WI38 (cell line): ENCODE measurements around the gene PRKAR1B.

Source experiments
- H3K4me3 ChIP-seq: 2 replicates; pipeline ENCODE4 v1.5.1; 2011; ENCODE audit warnings: low read depth, mild to moderate bottlenecking, control low read depth, low read length
- CTCF ChIP-seq: IDR thresholded peaks from 2 replicates; pipeline ENCODE4 v1.5.1; 2012; ENCODE audit warnings: low read depth, mild to moderate bottlenecking, control low read depth, low read length

PRKAR1B gene

DNA sequence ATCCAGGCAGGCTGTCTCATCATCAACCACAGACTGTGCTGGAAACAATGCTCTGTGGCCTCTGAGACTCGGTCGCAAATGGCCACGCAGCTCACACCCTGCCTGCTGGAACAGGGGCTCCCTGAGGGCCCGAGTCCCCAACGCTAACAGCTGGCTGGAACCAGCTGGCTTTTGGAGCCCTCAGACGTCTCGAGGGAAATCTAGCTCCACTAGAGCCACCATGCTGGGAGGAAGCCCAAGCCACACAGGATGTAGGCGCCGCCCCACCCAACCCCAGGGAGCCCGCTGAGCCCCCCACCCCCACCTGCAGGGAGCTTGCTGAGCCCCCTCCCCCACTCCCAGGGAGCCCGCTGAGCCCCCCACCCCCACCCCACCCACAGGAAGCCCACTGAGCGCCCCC, 186.1 kb downstream of the PRKAR1B start:
- no peak overlapping the region for H3K4me3 ChIP-seq
- TF ChIP-seq CTCF = no peak

DNA sequence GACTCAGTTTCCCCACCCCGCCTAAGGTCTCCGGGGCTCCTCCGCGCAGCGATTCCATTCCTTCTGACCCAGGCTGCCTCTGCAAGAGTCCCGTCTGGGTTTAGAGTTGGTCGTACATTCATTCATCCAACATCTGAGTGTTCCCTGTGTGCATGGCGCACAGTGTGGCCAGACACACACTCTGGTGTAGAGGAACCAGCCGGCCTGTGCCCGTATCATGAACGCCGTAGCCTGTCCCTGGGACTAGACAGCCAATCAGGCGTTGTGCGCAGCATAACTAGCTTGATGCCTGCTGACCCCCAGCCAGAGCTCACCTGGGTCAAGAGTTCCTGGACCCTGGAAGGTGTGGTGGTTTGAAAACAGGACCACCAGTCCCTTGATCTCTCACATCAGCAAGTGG, 186.5 kb downstream of the PRKAR1B start:
- no peak overlapping the region for H3K4me3 ChIP-seq
- TF ChIP-seq CTCF = no peak

GRCh38 chr7:539731-540411, 187.2 kb downstream of the PRKAR1B start:
- H3K4me3 ChIP-seq = no peak overlapping the region

DNA sequence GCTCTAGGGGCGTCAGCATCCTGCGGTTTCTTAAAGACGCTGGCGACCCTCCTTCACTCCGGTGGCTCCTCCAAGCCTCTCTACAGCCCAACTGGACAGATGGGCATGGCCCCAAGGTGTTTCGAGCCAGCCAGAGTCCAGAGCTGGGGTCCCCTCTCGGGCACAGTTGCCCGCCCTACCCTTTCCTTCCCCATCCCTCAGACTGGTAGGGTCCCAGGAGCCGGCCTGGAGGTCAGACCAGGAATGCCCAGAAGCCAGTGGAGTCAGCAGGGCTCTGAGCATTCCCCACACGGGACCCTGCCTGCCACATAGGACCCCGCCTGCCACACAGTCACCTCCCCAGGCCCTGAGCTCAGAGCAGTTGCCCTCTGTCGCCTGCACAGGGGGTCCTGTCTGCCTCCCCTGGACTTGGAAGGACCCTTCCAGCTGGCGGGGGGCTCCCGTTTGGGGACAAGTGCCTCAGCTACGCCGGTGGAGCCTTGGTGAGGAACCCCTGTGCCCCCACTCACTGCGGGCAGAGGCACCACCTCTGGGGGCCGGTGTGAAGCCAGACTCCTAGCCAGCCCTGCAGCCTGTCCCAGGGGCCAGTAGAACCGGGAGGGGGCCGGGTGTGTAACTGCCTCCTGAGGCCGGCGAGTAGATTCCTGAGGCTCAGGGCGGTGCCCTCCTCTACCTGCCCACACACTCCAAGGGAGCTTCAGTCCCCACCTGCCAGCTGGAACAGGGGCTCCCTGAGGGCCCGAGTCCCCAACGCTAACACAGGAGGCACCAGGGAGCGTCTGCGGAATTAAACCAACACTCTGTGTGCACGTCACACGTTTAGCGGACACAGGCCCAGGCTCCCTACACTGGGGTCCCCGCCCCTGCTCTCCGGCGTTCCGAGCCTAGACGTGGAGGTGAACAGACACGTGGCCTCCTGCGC, 188.1 kb downstream of the PRKAR1B start:
- no peak for TF ChIP-seq CTCF
- no peak overlapping the region for H3K4me3 ChIP-seq

More at GRCh38 chr7:539731-540411, 187.2 kb downstream of the PRKAR1B start:
- no peak for TF ChIP-seq CTCF

- no peak for TF ChIP-seq CTCF
- H3K4me3 ChIP-seq = no peak overlapping the region
Measured at GRCh38 chr7:537911-538634, 189.0 kb downstream of the PRKAR1B start.

DNA sequence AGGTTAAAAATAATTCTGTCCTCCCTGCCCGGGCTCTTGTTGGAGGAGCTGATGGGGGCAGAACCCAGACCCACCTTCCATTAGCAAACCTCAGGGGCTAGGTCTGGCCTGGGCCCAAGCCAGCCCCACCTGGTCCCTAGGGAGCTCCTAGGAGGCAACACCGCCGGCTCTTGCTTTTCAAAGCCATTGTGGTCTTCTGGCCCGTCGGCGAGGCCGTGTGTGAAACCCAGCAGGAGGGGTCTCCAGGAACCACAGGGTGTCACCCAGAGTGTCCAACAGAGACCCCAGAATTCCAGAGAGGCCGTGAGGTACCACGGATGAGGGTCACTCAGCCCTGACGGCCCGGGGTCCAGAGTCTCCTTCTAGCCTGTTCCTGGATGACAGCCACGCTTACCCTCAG, 190.8 kb downstream of the PRKAR1B start:
- H3K4me3 ChIP-seq = no peak overlapping the region
- TF ChIP-seq CTCF = no peak

DNA sequence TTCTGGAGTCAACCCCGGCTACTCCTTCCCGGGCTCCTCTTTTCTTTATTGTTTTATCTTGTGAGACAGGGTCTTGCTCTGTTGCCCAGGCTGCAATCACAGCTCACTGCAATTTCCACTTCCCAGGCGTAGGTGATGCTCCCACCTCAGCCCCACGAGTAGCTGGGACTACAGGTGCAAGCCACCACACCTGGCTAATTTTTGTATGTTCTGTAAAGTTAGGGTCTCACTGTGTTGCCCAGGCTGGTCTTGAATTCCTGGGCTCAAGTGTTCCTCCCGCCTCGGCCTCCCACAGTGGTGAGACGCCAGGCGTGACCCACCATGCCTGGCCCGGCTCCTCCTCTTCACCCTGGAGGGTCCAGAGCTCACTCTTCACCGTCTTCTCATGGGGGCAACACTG, 192.1 kb downstream of the PRKAR1B start:
- no peak overlapping the region for H3K4me3 ChIP-seq
- no peak for TF ChIP-seq CTCF
